NCI-H1048 (cell line): ENCODE results near the gene PRR23E.

Experiments
- DNase-seq: peaks from one replicate; lab custom pipeline; 2025; lab: John Stamatoyannopoulos, UW

Gene PRR23E

DNA sequence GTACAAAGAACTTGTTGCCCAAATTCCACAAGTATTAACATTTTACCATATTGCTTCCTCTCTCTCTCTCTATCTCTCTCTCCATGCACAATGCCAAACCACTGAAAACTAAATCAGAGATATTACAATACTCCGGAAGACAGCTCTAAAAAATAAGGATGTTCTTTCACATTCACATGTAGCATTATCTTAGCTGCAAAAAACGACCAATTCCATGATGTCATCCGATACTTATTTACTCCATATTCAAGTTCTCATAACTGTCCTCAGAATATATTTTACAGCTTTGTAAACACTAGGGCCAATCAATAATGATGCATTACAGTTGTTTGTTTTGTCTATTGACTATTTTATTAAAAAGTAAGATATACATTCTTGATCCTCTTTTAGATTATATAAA lies 7.7 kb upstream of the PRR23E start:
- DNase-seq = no peak

DNA sequence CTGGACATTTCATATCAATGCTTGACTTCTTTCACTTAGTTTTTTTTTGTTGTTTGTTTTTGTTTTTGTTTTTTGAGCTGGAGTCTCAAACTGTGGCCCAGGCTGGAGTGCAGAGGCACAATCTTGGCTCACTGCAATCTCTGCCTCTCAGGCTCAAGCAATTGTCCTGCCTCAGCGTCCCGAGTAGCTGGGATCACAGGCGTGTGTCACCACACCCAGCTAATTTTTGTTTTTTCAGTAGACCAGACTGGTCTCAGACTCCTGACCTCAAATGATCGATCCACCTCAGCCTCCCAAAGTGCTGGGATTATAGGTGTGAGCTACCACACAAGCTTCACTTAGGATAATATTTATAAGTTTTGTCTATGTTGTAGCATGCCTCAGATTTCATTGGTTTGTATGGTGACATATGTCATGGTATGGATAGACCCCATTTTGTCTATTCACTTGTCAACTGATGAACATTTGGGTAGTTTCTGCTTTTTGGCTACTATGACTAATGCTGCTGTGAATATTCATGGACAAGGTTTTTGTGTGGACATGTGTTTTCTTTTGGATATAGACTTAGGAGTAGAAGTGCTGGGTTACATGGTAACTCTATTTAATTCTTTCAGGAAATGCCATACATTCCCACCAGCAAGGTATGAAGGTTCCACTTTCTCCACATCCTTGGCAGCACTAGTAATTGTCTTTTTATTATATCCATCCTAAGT lies 6.8 kb upstream of the PRR23E start:
- no peak for DNase-seq

DNA sequence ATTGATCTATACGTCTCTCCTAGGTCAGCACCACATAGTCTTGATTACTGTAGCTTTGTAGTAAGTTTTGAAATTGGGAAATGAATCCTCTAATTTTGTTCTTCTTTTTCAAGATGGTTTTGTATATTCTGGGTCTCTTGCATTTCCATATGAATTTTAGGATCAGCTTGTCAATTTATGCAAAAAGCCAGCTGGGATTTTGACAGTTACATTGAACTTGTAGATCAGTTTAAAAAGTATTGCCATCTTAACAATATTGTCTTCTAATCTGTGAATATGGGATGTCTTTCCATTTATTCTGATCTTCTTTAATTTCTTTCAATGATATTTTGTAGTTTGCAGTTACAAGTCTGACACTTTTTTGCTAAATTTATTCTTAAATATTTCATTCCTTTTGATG lies 5.6 kb upstream of the PRR23E start:
- DNase-seq = no peak

DNA sequence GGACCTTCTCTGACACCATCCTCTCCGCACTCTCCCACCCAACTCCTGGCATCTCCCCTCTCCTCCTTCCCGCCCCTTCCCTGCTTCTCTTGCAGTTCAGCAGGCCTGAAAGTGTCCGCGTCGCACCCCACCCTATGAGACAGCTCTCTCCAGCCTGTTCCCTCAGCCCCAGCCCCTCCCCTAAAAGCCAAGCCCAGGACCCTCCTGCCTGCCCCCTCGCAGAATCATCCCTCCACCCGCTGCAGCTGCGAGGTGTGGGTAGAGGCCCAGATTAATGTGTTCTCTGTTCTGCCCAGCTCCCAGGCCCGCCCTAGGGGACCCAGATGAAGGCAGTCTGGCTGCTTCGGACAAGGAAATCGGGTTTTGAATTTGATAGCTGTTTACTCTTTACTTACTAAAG lies 410 bp downstream of the PRR23E start:
- no peak for DNase-seq

DNA sequence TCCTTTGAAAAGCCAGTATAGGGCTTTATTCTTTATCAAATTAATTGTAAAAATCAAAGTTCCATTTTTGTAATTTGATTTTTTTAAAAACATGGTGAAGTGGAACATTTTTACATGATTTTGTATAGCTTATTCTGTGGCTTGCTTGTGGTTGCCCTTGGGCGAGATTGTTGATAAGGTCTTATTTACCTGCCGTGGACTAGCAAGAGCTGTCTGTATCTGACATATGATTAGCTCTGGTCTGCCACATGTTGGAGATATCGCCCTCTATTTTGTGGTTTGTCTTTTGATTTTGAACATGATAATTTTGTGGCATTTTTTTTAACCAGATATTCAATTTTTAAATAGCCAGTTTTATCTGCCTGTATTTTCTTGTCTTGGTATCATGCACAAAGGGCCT lies 844 bp downstream of the PRR23E start:
- DNase-seq = no peak

DNA sequence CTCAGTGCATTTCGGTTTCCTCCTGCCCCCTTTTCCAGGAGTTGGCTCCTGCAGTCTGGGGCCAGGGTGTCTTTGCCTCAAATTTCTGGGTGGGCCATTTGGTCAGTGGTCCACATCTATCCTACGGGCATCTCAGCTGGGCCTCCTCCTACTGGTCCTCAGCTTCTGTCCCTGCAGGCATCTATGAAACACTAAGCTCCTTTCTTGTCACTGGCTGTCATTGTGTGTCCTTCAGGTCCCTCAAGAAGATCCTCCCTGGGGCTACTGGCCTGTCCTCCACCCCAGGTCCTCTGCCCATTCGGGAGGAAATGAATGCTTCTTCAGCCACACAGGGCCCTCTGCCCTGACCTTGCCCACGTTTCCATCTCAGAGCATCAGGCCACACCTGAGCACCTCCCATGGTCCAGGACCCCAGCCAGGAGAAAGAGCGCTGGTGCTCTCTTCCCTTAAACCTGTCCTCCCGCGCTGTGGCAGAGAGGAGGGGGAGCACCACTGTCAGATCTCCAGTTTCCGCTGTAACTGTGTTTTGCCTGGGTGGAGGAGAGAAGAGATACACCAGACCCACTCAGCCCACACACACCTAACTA lies 1.8 kb downstream of the PRR23E start:
- no peak for DNase-seq

DNA sequence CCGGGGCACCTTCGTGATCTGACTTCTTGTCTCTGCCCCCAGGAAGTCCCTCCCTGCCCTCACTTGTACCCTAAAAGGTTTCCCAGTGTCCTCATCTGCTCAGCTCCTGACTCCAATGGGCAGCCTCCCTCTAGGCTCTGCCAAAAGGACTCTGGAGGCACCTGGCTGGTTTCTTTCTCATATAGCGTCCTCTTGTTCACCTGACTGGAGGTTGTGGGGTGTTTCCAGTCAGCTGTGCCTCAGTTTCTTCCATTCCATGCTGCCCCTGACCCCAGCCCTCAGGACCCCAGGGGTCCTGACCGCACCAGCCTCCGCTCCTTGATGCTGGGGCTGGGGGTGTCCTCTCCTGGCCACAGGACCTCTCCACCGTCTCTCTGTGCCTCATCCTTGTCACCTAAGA lies 2.5 kb downstream of the PRR23E start:
- DNase-seq = no peak

DNA sequence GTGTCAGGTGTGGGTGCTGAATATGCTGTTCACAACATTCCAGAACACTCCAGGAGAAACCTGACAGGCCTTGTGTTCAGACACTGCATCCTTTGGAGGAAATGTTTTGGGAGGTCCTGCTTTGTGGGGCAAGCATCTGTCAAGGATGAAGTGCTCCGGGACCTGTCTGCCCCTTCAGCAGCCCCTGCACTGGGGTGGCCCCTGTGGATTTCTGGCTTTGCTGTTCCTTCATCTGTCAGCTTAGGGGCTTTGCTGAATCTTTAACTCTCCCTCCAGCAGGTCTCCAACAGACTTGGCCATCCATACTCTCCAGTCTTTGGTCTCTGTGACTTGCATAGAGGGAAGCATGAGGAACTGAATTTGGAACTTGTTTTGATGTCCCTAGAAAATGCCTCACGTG lies 3.1 kb downstream of the PRR23E start:
- DNase-seq = no peak

DNA sequence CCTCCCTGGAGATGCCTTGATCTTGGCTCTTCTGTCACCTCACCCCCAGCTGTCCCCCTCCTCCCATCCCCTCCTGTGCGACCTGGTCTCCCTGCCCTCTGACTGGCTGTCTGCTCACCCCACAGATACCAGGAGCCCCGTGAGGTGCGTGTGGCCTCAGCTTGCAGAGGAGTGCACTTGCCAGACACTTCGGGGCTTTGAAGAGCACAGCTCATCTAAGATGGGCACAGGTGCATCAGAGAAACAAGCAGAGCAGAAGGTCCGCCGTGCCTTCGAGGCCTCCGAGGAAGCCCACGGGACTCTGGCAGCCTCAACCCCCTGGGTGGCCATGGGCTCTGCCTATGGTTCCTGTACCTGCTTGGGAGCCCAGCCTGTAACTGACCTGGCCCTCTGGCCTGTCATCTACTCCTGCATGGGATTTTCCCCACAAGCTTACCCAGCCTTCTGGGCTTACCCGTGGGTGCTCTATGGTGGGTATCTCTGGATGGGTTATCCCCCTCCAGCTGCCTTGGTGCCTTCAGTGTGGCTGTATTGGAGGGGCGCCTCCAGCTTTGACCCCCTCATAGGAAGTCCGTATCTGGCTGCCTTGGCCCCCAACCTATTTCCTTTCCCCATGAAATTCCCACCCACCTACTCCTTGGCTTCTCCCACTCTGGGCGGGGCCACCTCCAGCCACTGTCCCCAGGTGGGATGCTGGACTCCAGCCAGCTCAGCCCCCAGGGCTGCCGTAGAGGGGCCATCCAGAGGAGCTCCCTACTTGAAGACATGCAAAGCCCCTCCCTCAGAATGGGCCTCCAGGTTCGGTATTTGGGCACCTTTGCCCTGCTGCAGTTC lies 3.8 kb downstream of the PRR23E start:
- DNase-seq = no peak

DNA sequence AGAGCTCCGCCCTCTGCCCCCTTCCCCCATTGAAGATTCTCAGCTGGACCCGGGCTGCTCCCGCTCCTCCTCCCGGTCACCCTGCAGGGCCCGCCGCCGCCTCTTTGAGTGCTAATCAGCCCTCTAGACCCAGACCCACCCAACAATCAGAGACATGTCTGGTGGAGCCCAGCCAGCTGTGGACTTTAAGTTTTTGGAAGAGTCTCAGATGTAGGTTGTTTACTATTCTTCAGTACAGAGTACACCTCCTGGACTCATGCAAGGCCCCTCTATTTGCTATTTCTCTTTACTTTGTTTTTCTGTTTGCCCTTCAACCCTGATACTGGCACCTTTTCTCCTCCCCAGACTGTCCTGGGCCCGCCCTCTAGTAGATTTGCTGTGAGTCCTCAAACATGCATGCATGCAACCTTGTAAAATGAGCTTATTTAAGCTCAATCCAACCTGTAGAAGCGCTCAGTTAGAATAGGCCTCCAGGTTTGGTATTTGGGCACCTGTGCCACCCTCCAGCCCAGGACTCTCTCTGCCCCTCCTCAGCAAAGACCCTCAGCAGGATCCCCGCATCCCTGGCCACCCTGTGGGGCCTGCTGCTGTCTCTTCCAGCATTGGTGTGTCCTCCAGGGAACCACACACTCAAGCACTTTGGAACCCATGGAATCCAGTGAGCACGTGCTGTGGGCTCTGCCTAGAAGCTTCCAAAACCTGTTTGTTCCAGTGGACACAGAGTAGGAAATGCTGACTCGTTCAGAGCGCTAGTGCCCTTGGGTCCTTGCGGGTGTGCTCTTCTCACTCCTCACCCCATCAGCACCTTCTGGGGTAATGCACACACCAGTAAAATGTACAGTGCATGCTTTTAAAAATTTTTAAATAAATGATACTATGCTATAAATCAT lies 4.6 kb downstream of the PRR23E start:
- DNase-seq = no peak

DNA sequence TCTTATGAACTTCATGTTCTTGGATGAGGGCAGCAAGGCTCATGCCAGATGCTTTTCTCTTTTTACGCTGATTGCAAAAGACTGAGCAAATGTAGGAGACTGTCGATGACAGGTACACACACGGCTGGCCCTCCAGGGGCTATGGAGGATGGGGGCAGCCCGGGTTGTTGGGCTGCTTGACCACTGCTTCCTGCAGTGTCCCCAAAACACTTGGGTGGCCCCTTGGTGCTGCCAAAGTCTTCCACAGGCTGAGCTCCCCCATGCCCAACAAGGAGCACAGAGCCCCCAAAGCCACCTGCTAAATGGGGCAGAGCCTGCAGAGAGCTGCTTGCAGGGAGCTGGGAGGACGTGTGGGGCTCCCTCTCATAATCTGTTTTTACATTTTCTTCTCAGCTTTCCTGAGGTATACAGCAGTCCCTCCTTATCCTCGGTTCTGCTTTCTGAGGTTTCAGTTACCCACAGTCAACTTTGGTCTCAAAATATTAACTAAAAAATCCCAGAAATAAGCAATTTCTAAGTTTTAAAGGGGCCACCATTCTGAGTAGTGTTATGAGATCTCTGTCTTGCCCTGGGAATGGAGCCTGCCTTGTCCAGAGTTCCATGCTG lies 7.3 kb downstream of the PRR23E start:
- no peak for DNase-seq

DNA sequence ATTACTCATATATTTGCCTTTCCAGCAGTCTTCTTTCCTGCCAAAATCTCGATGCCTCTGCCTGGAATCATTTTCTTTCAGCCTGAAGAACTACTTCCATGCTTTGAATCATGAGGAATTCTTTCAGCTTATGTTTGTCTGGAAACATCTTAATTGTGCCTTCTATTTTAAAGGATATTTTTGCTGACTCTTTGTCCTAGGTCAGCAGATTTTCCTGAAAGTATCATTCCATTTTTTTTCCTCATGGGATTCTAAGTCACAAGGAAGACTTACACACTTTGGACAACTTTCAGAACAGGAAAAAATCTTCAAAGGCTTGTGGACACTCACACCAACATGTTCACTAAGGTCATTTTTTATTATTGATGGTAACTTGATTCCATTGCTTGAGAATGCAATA lies 10.1 kb downstream of the PRR23E start:
- DNase-seq = no peak

DNA sequence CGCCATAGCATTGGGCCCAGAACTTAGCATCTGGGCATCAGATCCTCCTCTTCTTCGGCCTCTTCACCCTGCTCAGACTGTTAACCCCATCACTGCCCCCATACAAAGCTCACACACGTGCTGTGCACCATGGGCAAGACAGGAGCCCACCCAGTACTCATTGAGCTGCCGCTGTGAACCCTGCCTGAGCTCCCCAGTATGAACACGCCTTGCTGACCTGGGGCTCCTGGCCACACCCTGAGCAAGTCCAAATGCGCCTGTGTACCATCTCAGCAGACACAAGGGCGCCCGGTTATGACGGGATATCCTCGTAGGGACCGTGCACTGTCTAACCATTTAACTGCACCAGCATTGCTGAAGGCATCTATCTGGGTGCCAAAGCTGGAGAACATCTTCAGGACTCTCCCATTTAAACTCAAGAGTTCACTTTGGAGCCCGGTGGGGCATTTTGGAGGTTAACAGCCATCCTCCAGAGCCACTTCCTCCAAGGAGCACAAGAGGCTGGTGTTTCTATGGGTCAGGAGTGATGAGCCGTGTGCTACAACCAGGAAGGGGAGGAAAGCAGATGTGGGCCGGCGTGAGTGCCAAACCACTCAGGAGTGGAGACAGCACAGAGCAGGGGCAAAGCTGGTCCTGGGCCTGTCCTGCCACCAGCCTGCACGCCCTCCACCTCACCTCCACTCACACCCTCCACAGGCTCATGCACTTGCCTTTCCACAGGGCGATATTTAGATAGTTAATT lies 12.1 kb downstream of the PRR23E start:
- no peak for DNase-seq

DNA sequence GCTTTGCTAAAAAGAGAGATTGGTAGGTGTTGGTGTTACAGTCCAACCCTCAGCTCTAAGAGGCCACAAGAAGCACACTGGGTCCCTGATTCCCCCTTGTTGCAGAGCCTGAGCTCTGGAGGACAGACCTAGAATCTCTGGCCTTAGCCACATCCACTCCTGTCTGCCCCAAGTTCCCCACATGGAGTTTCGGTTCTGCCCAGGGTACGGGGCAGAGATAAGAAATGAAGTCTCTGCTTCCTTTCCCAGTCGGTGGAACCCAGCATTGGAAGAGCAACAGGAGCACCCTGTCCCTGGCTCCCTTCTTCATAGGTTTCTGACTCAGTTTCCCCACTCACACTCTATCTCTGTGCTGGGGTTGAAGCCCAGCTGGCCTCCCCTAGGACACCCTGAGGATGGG lies 13.2 kb downstream of the PRR23E start:
- DNase-seq = no peak

DNA sequence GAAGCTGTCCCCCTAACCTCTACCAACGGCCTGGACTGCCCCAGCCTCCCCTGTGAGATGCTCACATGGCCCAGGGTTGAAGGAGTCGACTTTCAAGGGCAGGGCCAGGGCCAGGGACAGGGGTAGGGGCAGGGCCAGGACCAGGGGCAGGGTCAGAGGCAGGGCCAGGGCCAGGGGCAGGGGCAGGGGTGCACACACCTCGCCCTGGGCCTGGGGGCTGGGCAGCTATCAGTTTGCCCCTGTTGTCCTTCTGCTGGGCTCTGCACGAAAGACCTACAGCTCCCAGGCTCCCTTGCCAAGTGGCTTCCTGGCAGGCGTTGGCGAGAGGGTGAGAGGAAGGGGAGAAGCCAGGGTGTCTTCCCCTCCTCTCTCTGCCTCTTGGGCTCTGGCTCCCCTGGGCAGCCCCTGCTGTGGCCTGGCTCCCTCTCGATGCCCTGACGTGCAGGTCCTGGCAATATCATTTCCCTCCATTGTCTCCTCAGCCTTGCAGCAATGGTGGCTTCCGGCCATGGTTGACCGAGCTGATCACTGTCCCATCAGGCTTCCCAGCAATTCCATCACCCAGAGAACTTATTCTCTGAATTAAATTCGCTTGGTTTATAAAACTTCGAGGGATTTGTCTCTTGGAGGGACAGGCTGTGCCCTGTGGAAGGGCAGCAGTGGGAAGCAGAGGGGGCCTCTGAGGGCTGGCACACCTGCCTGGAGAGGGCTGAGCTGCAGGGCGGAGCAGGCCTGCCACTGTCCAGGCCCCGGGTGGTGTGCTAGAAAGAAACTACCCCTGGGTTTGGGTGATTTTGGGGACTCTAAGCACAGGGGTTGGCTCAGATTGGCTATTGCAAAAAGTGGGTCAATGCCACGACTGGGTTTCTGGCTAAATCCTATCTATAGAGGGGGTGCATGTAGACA lies 13.9 kb downstream of the PRR23E start:
- DNase-seq = no peak

DNA sequence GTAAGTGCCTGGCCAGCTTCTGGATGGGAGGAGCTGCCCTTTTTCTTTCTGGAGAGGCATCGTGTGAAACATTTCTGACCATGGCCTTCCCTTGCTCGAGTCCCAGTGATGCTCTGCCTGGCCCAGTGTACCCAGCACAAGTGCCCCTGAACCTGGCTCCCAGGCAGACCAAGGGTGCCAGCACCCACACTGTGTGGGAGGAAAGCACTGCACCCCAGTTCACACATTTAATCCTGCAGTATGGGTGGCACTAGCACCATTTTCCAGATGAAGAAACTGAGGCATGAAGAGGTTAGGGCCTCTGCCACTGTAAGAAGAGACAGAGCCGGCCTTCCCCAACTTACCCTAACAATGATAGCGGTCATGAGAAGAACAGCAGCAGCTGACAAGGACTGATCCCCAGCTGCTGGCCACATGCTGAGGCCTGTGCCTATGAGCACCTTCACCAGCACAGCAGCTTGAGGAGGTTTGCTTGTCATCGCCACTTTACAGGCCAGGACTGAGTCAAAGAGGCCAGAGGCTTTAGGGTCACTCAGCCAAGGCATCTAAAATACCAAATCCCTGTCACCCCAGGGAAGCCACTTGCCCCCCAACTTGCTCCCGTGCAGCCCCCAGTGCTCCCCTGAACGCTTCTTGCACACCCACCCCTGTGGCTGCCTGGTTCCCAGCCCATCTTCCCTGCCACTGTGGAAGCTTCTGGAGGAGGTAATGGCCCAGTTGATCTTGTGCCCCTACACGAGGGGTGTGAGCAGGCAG lies 15.0 kb downstream of the PRR23E start:
- DNase-seq = no peak

DNA sequence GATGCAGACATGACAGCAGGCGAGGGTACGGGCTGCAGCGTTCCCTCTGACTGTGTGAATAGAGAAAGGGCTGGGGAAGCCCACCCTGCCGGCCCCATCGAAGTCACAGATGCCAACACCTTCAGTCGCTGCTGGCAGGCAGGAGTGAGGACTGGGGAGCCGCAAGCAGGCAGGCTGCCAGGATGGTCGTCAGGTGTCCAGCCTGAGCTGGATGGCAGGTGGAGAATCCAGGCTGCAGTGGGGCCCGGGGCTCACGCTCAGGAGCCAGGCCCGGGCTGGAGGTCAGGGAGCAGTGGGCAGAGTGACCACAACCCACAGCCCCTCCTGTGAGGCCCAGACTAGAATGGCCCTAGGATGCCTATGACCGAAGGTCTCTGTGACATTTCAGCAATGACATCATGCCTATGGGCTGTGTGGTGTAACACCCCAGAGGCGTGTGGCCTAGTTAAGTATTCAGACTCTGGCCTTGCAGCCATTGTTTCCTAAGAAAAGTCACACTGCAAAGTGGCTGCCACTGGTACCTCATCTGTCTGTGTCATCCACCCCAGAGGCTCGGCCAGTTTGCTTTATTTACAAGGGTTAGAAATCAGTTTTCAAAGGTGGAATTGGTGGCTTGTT lies 15.7 kb downstream of the PRR23E start:
- no peak for DNase-seq

DNA sequence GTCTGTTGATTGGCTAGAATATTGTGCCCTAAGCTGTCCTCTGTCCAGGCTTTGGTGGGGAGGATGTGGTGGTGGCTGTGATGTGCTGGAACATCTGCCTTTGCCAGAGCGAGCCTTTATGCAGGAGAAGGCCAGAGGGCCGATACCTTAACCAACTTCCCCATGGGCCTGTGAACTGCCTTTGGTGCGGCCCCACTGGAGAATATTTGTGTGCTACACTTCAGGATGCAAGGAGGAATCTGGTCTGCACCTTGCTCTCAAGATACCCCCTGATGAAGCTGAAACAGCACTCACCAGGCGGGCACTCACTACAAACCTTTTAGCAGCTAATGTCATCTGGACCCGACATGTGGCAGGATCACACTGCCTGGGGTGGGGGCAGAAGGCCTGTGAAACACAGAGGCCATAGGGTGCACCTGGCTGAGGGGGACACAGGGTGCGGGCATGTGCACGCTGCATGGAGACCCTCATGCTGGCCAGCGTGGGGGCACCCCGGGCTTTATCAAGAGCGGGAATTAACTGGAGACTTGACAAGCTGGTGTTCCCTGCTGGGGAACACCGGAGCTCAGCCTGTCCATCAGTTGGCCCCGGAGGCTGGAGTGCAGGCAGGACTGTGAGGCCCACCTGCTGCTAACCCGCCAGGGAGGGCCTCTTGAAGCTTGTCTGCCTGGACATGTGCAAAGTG lies 16.4 kb downstream of the PRR23E start:
- DNase-seq = no peak
